Testis (tissue), 3 donors: ENCODE data around the gene KDM5B. TPM values are rescaled to one million over a fixed set of nuclear protein-coding genes. Genes with fewer than 3 reads are reported as not detected.

Source experiments
- DNase-seq: peaks from one replicate; pipeline ENCODE4 v3.0.0-alpha.2; 2019
- H3K27ac ChIP-seq, 2 donors: fragments of 200-600 bp; sonication (generic); one replicate each; pipeline ENCODE4 v1.5.1; 2019
- H3K27me3 ChIP-seq: fragments of 200-600 bp; sonication (generic); one replicate; pipeline ENCODE4 v1.5.1; 2019
- H3K36me3 ChIP-seq: fragments of 200-600 bp; sonication (generic); one replicate; pipeline ENCODE4 v1.5.1; 2017; ENCODE audit warnings: low read depth; ENCODE audit errors: missing control alignments
- H3K4me1 ChIP-seq: fragments of 200-600 bp; sonication (generic); one replicate; pipeline ENCODE4 v1.5.1; 2019
- H3K4me3 ChIP-seq, 2 donors: fragments of 200-600 bp; sonication (generic); one replicate each; pipeline ENCODE4 v1.5.1; 2017 to 2019
- H3K9me3 ChIP-seq: fragments of 200-600 bp; sonication (generic); one replicate; pipeline ENCODE4 v1.5.1; 2017
- CTCF ChIP-seq, 3 experiments: fragments of 450-650 bp in 2 of 3; fragments of 200-600 bp in 1 of 3; sonication (generic) in 1 of 3; IDR thresholded peaks; one replicate each; pipeline ENCODE4 v1.5.1; 2016 to 2019; ENCODE audit warnings: antibody characterized with exemption in 3 of 3, mild to moderate bottlenecking in 2 of 3, moderate library complexity in 1 of 3
- POLR2A ChIP-seq: fragments of 450-650 bp; IDR thresholded peaks from one replicate; pipeline ENCODE4 v1.6.1; 2017; ENCODE audit warnings: antibody characterized with exemption, mild to moderate bottlenecking, moderate library complexity
- WGBS, 2 donors: methylation state at CpG; one replicate each; pipeline ENCODE4 v1.1.5; 2018; 5-methylcytosine and 5-hydroxymethylcytosine counted together
- intact Hi-C: fragments of 100-400 bp; cut with DNase I; formaldehyde crosslinking; loops from one replicate; pipeline ENCODE4 v1.15.1; 2023; ENCODE audit warnings: low total_unique reads
- polyA plus RNA-seq: library from polyadenylated mRNA; stranded (reverse); fragments of 350-450 nt; fragmentation: Illumina TruSeq; extraction: RNeasy Lipid Tissue Mini Kit (QIAGEN cat#74804); gene quantifications from one replicate; pipeline ENCODE4 v1.2.3, GENCODE V29; 2014; ENCODE audit warnings: low read depth, low replicate concordance; ENCODE audit not compliant: insufficient read depth
- total RNA-seq, 2 donors: library from RNA; depleted of rRNA; stranded (reverse); fragments of >200 nt; gene quantifications; one replicate each; pipeline ENCODE4 v1.2.3, GENCODE V29; 2016

KDM5B gene
- total and polyA plus RNA-seq, 3 donors from 2014 or later, result 223 to 333 (median 307) TPM

GRCh38 chr1:202689082-202689481 is 119.1 kb downstream of the KDM5B start:
- intact Hi-C loops, result no loop called here
- Histone ChIP-seq H3K4me1 (no peaks in the 10 kb centered on the region), H3K36me3 (no peaks in the 10 kb centered on the region), H3K9me3 (no peaks in the 10 kb centered on the region), H3K27me3 (no peaks in the 10 kb centered on the region), H3K27ac (no peak overlapping the region), H3K4me3 (no peak overlapping the region)
- no peak for DNase-seq
- WGBS, 2 donors, result 59 to 73% methylated on average over 3 of the region's 3 CpGs
- TF ChIP-seq POLR2A (no peak), CTCF (IDR thresholded peaks at IDR 0.05) (no peak)

GRCh38 chr1:202688401-202688800 is 119.8 kb downstream of the KDM5B start:
- intact Hi-C loops, result no loop called here
- Histone ChIP-seq H3K27me3 (no peaks in the 10 kb centered on the region), H3K9me3 (no peaks in the 10 kb centered on the region), H3K27ac (no peak overlapping the region), H3K4me1 (no peaks in the 10 kb centered on the region), H3K4me3 (no peak overlapping the region), H3K36me3 (no peaks in the 10 kb centered on the region)
- no peak for DNase-seq
- 53 to 70% methylated on average over 7 of the region's 7 CpGs for WGBS, 2 donors
- TF ChIP-seq CTCF (IDR thresholded peaks at IDR 0.05) (no peak), POLR2A (no peak)

- no peaks in the 10 kb centered on the region for H3K4me1 ChIP-seq
- 75 to 85% methylated on average over 3 of the region's 3 CpGs for WGBS, 2 donors
- no peak overlapping the region for H3K4me3 ChIP-seq
- H3K27me3 ChIP-seq, result no peaks in the 10 kb centered on the region
- TF ChIP-seq CTCF (IDR thresholded peaks at IDR 0.05), result no peak
- TF ChIP-seq POLR2A, result no peak
- no peak for DNase-seq
- intact Hi-C loops, result no loop called here
- no peaks in the 10 kb centered on the region for H3K36me3 ChIP-seq
- H3K27ac ChIP-seq, result no peak overlapping the region
- no peaks in the 10 kb centered on the region for H3K9me3 ChIP-seq
These were observed 120.4 kb downstream of the KDM5B start for GRCh38 chr1:202687798-202688197.

GRCh38 chr1:202687370-202687769 is 120.9 kb downstream of the KDM5B start:
- intact Hi-C loops, result no loop called here
- TF ChIP-seq CTCF (IDR thresholded peaks at IDR 0.05) (no peak), POLR2A (no peak)
- DNase-seq, result no peak
- H3K36me3 ChIP-seq, result no peaks in the 10 kb centered on the region
- no peaks in the 10 kb centered on the region for H3K4me1 ChIP-seq
- no peaks in the 10 kb centered on the region for H3K9me3 ChIP-seq
- H3K27me3 ChIP-seq, result no peaks in the 10 kb centered on the region
- WGBS, 2 donors, result 86 to 88% methylated on average over 9 to 11 of the region's 11 CpGs
- H3K4me3 ChIP-seq, result no peak overlapping the region
- no peak overlapping the region for H3K27ac ChIP-seq

- Histone ChIP-seq H3K9me3 (no peaks in the 10 kb centered on the region), H3K36me3 (no peaks in the 10 kb centered on the region), H3K27ac (no peak overlapping the region), H3K27me3 (no peaks in the 10 kb centered on the region), H3K4me1 (no peaks in the 10 kb centered on the region), H3K4me3 (no peak overlapping the region)
- no peak for DNase-seq
- no peak for TF ChIP-seq CTCF (IDR thresholded peaks at IDR 0.05)
- TF ChIP-seq POLR2A, result no peak
- 86 to 97% methylated on average over 6 of the region's 6 CpGs for WGBS, 2 donors
- intact Hi-C loops, result no loop called here
These were observed 122.6 kb downstream of the KDM5B start for GRCh38 chr1:202685641-202686040.
